GM12891 (cell line): ENCODE results near the gene SLC1A6.

Experiments used
- PAX5 ChIP-seq: IDR thresholded peaks from 2 replicates; pipeline ENCODE4 v1.6.1; 2011; ENCODE audit warnings: low read length, moderate library complexity, mild to moderate bottlenecking; ENCODE audit not compliant: insufficient read depth, severe bottlenecking
- POLR2A ChIP-seq: IDR thresholded peaks from 2 replicates; pipeline ENCODE4 v1.6.1; 2011; ENCODE audit warnings: low read depth, low read length, control low read depth
- POLR2AphosphoS5 ChIP-seq: IDR thresholded peaks from 2 replicates; pipeline ENCODE4 v1.6.1; 2011; ENCODE audit warnings: low read depth, low read length, control low read depth
- TAF1 ChIP-seq: IDR thresholded peaks from 2 replicates; pipeline ENCODE4 v1.6.1; 2011; ENCODE audit warnings: low read depth, low read length, control low read depth

GRCh38 chr19:14957464-14957863 lies 22.2 kb downstream of the SLC1A6 start:
- TF ChIP-seq POLR2A (no peak), POLR2AphosphoS5 (no peak), PAX5 (no peak), TAF1 (no peak)
